GM12878 (cell line): ENCODE results near the gene CAMTA1. TPM values are rescaled to one million over a fixed set of nuclear protein-coding genes. Genes with fewer than 3 reads are reported as not detected.

Source experiments
- ATAC-seq: fragments of 200-7000 bp; cut with Tn5 transposase; 3 replicates; pipeline ENCODE4 v1.9.1; 2020; ENCODE audit warnings: mild to moderate bottlenecking, moderate library complexity
- BruUV-seq: library from RNA; stranded (reverse); fragments of 400-500 nt; replicated peaks from 2 replicates; lab custom pipeline; 2021; lab: Mats Ljungman, UMichigan
- CTCF ChIA-PET: fragments of 300-600 bp; sonication (Branson Sonifier 250); formaldehyde crosslinking; extraction: SDS; loops from one replicate; lab custom pipeline; 2021; ENCODE audit warnings: inconsistent platforms; lab: Yijun Ruan, JAX
- POLR2A ChIA-PET: fragments of 350-600 bp; formaldehyde crosslinking; extraction: SDS; loops from one replicate; lab custom pipeline; 2021; ENCODE audit warnings: inconsistent platforms; lab: Charles Lee
- RAD21 ChIA-PET: fragments of 300-600 bp; sonication (Branson Sonifier 250); formaldehyde crosslinking; loops from one replicate; lab custom pipeline; 2023; ENCODE audit warnings: antibody characterized with exemption; ENCODE audit not compliant: unreplicated experiment; lab: Charles Lee
- SMC1A ChIA-PET: fragments of 300-600 bp; sonication (Branson Sonifier 250); formaldehyde crosslinking; loops from one replicate; lab custom pipeline; 2023; ENCODE audit not compliant: unreplicated experiment, uncharacterized antibody; lab: Charles Lee
- DNase-seq: peaks from one replicate; pipeline ENCODE4 v3.0.0-alpha.2; 2011; ENCODE audit warnings: low read depth, low spot score
- FAIRE-seq: peaks from 3 replicates; lab custom pipeline; 2011; peaks lifted over from hg19 to GRCh38; lab: Jason Lieb, UNC
- H2AFZ ChIP-seq: 2 replicates; pipeline ENCODE4 v1.6.0; 2011; ENCODE audit warnings: low read depth, low read length, control low read depth; ENCODE audit not compliant: control insufficient read depth
- H3K27ac ChIP-seq: 2 replicates; pipeline ENCODE4 v1.5.1; 2011; ENCODE audit warnings: control low read depth; ENCODE audit not compliant: control insufficient read depth, insufficient read depth
- H3K27me3 ChIP-seq, 2 experiments: replicated peaks in 1 of 2; 2 replicates each; pipeline versions ENCODE4 v1.6.0 to v1.6.1; 2011; ENCODE audit warnings: low read length in 1 of 2; ENCODE audit not compliant: control insufficient read depth in 2 of 2, insufficient read depth in 2 of 2
- H3K36me3 ChIP-seq, 2 experiments: 2 replicates each; pipeline ENCODE4 v1.5.1; 2011; ENCODE audit warnings: low read length in 1 of 2; ENCODE audit not compliant: control insufficient read depth in 2 of 2, insufficient read depth in 2 of 2
- H3K4me1 ChIP-seq: 2 replicates; pipeline ENCODE4 v1.6.1; 2011; ENCODE audit warnings: mild to moderate bottlenecking, low read length, moderate library complexity, mixed read lengths; ENCODE audit not compliant: control insufficient read depth, insufficient read depth
- H3K4me2 ChIP-seq: 2 replicates; pipeline ENCODE4 v1.6.0; 2011; ENCODE audit warnings: control low read depth; ENCODE audit not compliant: control insufficient read depth, insufficient read depth
- H3K4me3 ChIP-seq: fragments of 200-600 bp; sonication (generic); 2 replicates; pipeline ENCODE4 v1.5.1; 2016
- H3K79me2 ChIP-seq: 2 replicates; pipeline ENCODE4 v1.6.0; 2011; ENCODE audit warnings: low read length; ENCODE audit not compliant: control insufficient read depth, insufficient read depth
- H3K9ac ChIP-seq: 2 replicates; pipeline ENCODE4 v1.8.0; 2011; ENCODE audit warnings: low read length, control low read depth, mixed read lengths; ENCODE audit not compliant: control insufficient read depth, insufficient read depth
- H3K9me3 ChIP-seq: replicated peaks from 3 replicates; pipeline ENCODE4 v1.5.1; 2011; ENCODE audit warnings: mild to moderate bottlenecking, low read length; ENCODE audit not compliant: control insufficient read depth, insufficient read depth
- H4K20me1 ChIP-seq: 2 replicates; pipeline ENCODE4 v1.6.0; 2011; ENCODE audit not compliant: control insufficient read depth, insufficient read depth
- BCL11A ChIP-seq: IDR thresholded peaks from 2 replicates; pipeline ENCODE4 v1.6.1; 2011; ENCODE audit warnings: low read depth, low read length
- CBX5 ChIP-seq: sonication (generic); IDR thresholded peaks from 2 replicates; pipeline ENCODE4 v1.6.1; 2016; ENCODE audit warnings: low read depth, moderate library complexity, mild to moderate bottlenecking, inconsistent platforms
- CREB1 ChIP-seq: IDR thresholded peaks from 2 replicates; pipeline ENCODE4 v1.6.1; 2012; ENCODE audit warnings: low read depth, mild to moderate bottlenecking, inconsistent platforms
- FOXM1 ChIP-seq: IDR thresholded peaks from 2 replicates; pipeline ENCODE4 v1.6.1; 2012; ENCODE audit warnings: low read depth, mild to moderate bottlenecking, inconsistent platforms, low read length, moderate library complexity
- HCFC1 ChIP-seq: fragments of 150-350 bp; IDR thresholded peaks from 2 replicates; pipeline ENCODE4 v1.6.1; 2014; ENCODE audit warnings: low read length
- HDAC6 ChIP-seq: fragments of 200-600 bp; sonication (generic); IDR thresholded peaks from one replicate; pipeline ENCODE4 v1.8.0; 2017; ENCODE audit warnings: antibody characterized with exemption; ENCODE audit not compliant: unreplicated experiment
- HDGF ChIP-seq: fragments of 450-650 bp; IDR thresholded peaks from 2 replicates; pipeline ENCODE4 v1.6.1; 2016; ENCODE audit warnings: antibody characterized with exemption
- NRF1 ChIP-seq: conservative IDR thresholded peaks from 2 replicates; pipeline ENCODE4 v1.6.1; 2011; ENCODE audit warnings: mild to moderate bottlenecking, low read depth, low read length, improper control_type of control experiment
- PAX5 ChIP-seq: IDR thresholded peaks from 2 replicates; pipeline ENCODE4 v1.6.1; 2011; ENCODE audit warnings: low read depth, low read length, borderline replicate concordance
- POLR2AphosphoS5 ChIP-seq: IDR thresholded peaks from 2 replicates; pipeline ENCODE4 v1.6.1; 2011; ENCODE audit warnings: mild to moderate bottlenecking, low read length, inconsistent platforms
- RAD21 ChIP-seq: IDR thresholded peaks from 2 replicates; pipeline ENCODE4 v1.6.1; 2011; ENCODE audit warnings: mild to moderate bottlenecking, low read depth, low read length, moderate library complexity; ENCODE audit not compliant: insufficient read depth
- RCOR1 ChIP-seq: conservative IDR thresholded peaks from 2 replicates; pipeline ENCODE4 v1.6.1; 2012; ENCODE audit warnings: low read depth, low read length, improper control_type of control experiment
- SP1 ChIP-seq: IDR thresholded peaks from one replicate; pipeline ENCODE4 v1.6.1; 2011; ENCODE audit warnings: low read depth, low read length
- YY1 ChIP-seq: IDR thresholded peaks from 2 replicates; pipeline ENCODE4 v1.6.1; 2011; ENCODE audit warnings: low read depth, mild to moderate bottlenecking, low read length
- ZZZ3 ChIP-seq: IDR thresholded peaks from 2 replicates; pipeline ENCODE4 v1.6.1; 2011; ENCODE audit warnings: low read depth; ENCODE audit not compliant: control insufficient read depth, insufficient read length
- WGBS: methylation state at CpG from one replicate; pipeline ENCODE4 v1.1.6; 2016; ENCODE audit warnings: low lambda C conversion rate; ENCODE audit not compliant: insufficient replicate concordance, insufficient coverage; ENCODE audit errors: missing lambda C conversion rate; 5-methylcytosine and 5-hydroxymethylcytosine counted together
- in situ Hi-C: fragments of 300-500 bp; cut with MboI; formaldehyde crosslinking; loops from 9 replicates; pipeline ENCODE4 v1.14.3; 2018; ENCODE audit warnings: mixed read lengths
- intact Hi-C: fragments of 100-400 bp; cut with micrococcal nuclease; formaldehyde crosslinking; loops from one replicate; pipeline ENCODE4 v1.14.2; 2022; ENCODE audit not compliant: unreplicated experiment
- polyA plus RNA-seq, 11 experiments: library from polyadenylated mRNA; depleted of rRNA in 4 of 11; unstranded in 6 of 11; stranded (reverse) in 5 of 11; fragments of >200 nt; fragmentation: Nextera tagmentation in 4 of 11; fragmentation: Illumina TruSeq in 1 of 11; extraction: Ambion mirVana in 4 of 11; extraction: Trizol in 1 of 11; gene quantifications; 1 replicate in 1 of 11; 2 replicates in 10 of 11; pipeline versions ENCODE4 v1.2.1 to v1.2.3, GENCODE V29; 2011 to 2016; ENCODE audit warnings: inconsistent platforms in 2 of 11, missing spikeins in 2 of 11, low read depth in 1 of 11
- total RNA-seq, 4 experiments: library from RNA; depleted of rRNA in 3 of 4; stranded (reverse); fragments of >200 nt in 3 of 4; fragmentation: Illumina TruSeq in 1 of 4; extraction: Trizol in 1 of 4; gene quantifications; 2 replicates each; pipeline versions ENCODE4 v1.2.1 to v1.2.3, GENCODE V29; 2013 to 2021
- TF ChIP-seq, protein P1 (sequence below): IDR thresholded peaks from 2 replicates; pipeline ENCODE4 v1.6.1; 2012; ENCODE audit warnings: low read length, inconsistent platforms
- TF ChIP-seq, protein P2 (sequence below): IDR thresholded peaks from 2 replicates; pipeline ENCODE4 v1.6.1; 2012; ENCODE audit warnings: low read depth, low read length, improper control_type of control experiment
- TF ChIP-seq, protein P3 (sequence below): fragments of 450-650 bp; formaldehyde crosslinking; IDR thresholded peaks from 2 replicates; pipeline ENCODE4 v1.4.0; 2020; ENCODE audit warnings: mild to moderate bottlenecking, moderate library complexity

Gene CAMTA1
- total and polyA plus RNA-seq, 10 of the 15 experiments (the other 5 are each of a cell fraction or from before 2014, with no cell fraction given): 37.7 to 148 (median 76.4) TPM

DNA sequence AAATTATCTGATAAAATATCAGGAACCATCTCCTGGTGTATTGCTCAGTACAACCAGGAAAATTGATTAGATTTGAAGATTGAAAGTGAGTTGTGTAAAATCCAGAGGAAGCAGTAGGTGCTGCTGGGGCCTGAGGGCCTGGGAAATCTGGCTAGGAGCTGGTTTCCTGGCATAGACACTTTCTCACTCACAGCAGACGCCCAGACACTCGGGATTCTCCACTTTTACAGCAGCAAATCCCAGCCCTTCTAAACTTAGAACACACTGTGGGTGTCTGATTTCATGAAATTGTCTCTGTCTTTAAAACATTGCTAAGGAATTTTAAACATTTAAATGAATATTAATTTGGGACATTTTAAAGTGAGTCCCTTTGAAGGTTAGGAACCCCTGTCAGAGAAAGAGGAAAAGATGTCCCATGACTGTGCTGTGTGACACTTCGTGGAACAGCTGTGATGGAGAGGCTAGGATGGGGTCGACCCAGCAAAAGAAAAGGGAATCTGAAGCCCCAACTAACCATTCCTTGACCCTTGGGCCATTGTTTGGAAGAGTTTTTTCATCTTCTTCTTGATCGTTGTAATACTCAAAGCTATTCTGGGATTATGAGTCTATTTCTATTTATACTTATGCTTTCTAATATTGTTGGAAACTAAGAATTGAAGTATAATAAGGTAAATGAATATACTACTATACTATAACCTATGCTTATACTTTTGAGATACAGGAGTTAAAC, 936.9 kb downstream of the CAMTA1 start (continued):
- no peak for TF ChIP-seq ZZZ3
- TF ChIP-seq HDGF: no peak
- TF ChIP-seq POLR2AphosphoS5: no peak
- no peak for TF ChIP-seq SP1
- no peak for TF ChIP-seq YY1
- no peak for TF ChIP-seq RCOR1
- TF ChIP-seq BCL11A: no peak
- TF ChIP-seq, protein P1, sequence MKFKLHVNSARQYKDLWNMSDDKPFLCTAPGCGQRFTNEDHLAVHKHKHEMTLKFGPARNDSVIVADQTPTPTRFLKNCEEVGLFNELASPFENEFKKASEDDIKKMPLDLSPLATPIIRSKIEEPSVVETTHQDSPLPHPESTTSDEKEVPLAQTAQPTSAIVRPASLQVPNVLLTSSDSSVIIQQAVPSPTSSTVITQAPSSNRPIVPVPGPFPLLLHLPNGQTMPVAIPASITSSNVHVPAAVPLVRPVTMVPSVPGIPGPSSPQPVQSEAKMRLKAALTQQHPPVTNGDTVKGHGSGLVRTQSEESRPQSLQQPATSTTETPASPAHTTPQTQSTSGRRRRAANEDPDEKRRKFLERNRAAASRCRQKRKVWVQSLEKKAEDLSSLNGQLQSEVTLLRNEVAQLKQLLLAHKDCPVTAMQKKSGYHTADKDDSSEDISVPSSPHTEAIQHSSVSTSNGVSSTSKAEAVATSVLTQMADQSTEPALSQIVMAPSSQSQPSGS: no peak
- TF ChIP-seq, all 136 proteins: peak for 0

DNA sequence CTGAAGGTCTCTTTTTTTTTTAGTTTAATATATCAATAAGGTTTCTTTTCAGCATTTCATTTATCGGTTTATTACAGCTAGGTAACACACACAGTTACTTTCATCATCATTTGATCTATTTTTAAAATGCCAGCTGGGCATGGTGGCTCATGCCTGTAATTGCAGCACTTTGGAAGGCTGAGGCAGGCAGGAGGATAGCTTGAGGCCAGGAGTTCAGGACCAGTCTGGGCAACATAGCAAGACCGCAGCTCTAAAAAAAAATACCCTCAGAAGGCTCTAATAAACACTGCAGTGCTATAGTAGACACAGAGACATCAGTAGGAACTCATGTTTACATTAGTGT, 937.4 kb downstream of the CAMTA1 start:
- ChIA-PET POLR2A (interaction anchor here (0.5 kb wide), 1 partner anchor 177 kb away, joined by 4 read pairs; no protein-coding TSS in a partner anchor), CTCF (interaction anchor here (0.8 to 1.3 kb wide), 3 partner anchors 12 to 53 kb away, joined by 3 read pairs; no protein-coding TSS in a partner anchor), RAD21 (no interaction called here), SMC1A (no interaction called here)
- intact Hi-C loops: no loop called here
- Histone ChIP-seq H4K20me1 (no peaks in the 10 kb centered on the region), H3K79me2 (no peaks in the 10 kb centered on the region), H3K4me1 (no peaks in the 10 kb centered on the region), H3K27me3 (peaks cover 0 to 6% of the 10 kb centered on the region in 2 experiments; a peak in 2 of 4 replicates), H3K36me3 (no peaks in the 10 kb centered on the region), H3K9ac (no peak overlapping the region), H3K9me3 (no peaks in the 10 kb centered on the region), H3K4me2 (no peak overlapping the region), H3K4me3 (no peak overlapping the region), H3K27ac (no peak overlapping the region), H2AFZ (no peak overlapping the region)
- DNase-seq (no peak), ATAC-seq (no peak), FAIRE-seq (no peak)
- no TSS peak for BruUV-seq
- WGBS: 32% methylated on average over 2 of the region's 2 CpGs
- in situ Hi-C loops: no loop called here
- TF ChIP-seq HCFC1 (no peak), HDAC6 (no peak), NRF1 (no peak), RAD21 (no peak), CREB1 (no peak), PAX5 (no peak), FOXM1 (no peak), CBX5 (no peak)
- TF ChIP-seq, protein P2, sequence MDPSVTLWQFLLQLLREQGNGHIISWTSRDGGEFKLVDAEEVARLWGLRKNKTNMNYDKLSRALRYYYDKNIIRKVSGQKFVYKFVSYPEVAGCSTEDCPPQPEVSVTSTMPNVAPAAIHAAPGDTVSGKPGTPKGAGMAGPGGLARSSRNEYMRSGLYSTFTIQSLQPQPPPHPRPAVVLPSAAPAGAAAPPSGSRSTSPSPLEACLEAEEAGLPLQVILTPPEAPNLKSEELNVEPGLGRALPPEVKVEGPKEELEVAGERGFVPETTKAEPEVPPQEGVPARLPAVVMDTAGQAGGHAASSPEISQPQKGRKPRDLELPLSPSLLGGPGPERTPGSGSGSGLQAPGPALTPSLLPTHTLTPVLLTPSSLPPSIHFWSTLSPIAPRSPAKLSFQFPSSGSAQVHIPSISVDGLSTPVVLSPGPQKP: no peak
- TF ChIP-seq, protein P3, sequence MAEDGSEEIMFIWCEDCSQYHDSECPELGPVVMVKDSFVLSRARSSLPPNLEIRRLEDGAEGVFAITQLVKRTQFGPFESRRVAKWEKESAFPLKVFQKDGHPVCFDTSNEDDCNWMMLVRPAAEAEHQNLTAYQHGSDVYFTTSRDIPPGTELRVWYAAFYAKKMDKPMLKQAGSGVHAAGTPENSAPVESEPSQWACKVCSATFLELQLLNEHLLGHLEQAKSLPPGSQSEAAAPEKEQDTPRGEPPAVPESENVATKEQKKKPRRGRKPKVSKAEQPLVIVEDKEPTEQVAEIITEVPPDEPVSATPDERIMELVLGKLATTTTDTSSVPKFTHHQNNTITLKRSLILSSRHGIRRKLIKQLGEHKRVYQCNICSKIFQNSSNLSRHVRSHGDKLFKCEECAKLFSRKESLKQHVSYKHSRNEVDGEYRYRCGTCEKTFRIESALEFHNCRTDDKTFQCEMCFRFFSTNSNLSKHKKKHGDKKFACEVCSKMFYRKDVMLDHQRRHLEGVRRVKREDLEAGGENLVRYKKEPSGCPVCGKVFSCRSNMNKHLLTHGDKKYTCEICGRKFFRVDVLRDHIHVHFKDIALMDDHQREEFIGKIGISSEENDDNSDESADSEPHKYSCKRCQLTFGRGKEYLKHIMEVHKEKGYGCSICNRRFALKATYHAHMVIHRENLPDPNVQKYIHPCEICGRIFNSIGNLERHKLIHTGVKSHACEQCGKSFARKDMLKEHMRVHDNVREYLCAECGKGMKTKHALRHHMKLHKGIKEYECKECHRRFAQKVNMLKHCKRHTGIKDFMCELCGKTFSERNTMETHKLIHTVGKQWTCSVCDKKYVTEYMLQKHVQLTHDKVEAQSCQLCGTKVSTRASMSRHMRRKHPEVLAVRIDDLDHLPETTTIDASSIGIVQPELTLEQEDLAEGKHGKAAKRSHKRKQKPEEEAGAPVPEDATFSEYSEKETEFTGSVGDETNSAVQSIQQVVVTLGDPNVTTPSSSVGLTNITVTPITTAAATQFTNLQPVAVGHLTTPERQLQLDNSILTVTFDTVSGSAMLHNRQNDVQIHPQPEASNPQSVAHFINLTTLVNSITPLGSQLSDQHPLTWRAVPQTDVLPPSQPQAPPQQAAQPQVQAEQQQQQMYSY (CRISPR knock-in tag): no peak
